ENCODE measurements around the gene PFKFB4.

GRCh38 chr3:48501196-48501595 is 55.4 kb downstream of the PFKFB4 start:
- TF ChIP-seq POLR2A (IDR thresholded peaks at IDR 0.05; ENCODE audit: low read depth, low read length) (no peak), JUND (IDR thresholded peaks at IDR 0.05; ENCODE audit: low read depth, low read length) (no peak), CTCF (IDR thresholded peaks at IDR 0.05 in 2 of 3, conservative IDR thresholded peaks at IDR 0.05 in 1 of 3; ENCODE audit: control insufficient read depth in 2 of 3, extremely low read depth in 1 of 3, insufficient read depth in 1 of 3, low read depth in 3 of 3, low read length in 3 of 3) (no peak), ZNF274 (IDR thresholded peaks at IDR 0.05; ENCODE audit: insufficient read depth, insufficient read length) (no peak), CHD4 (IDR thresholded peaks at IDR 0.05) (no peak)
